SK-N-SH (cell line): ENCODE measurements around the gene ZNF714. TPM values are rescaled to one million over a fixed set of nuclear protein-coding genes. Genes with fewer than 3 reads are reported as not detected.

Source experiments
- CTCF ChIA-PET: fragments of 300-600, 350-600 bp; formaldehyde crosslinking; extraction: SDS; loops from one replicate; lab custom pipeline; 2021; lab: Yijun Ruan, JAX
- POLR2A ChIA-PET: fragments of 350-600 bp; sonication (Branson Sonifier 250); formaldehyde crosslinking; extraction: SDS; loops from one replicate; lab custom pipeline; 2020; ENCODE audit warnings: antibody characterized with exemption, inconsistent platforms; lab: Yijun Ruan, JAX
- DNase-seq: peaks from one replicate; pipeline ENCODE4 v3.0.0; 2012
- H2AFZ ChIP-seq: fragments of 200-600 bp; sonication (generic); 2 replicates; pipeline ENCODE4 v1.8.1; 2016; ENCODE audit warnings: antibody characterized with exemption, mild to moderate bottlenecking, low read depth
- H3F3A ChIP-seq: fragments of 200-600 bp; sonication (generic); replicated peaks from 2 replicates; pipeline ENCODE3; 2016; ENCODE audit warnings: antibody characterized with exemption, mild to moderate bottlenecking; ENCODE audit not compliant: insufficient read depth
- H3K27ac ChIP-seq, 2 experiments: fragments of 200-500 bp in 1 of 2; fragments of 200-600 bp in 1 of 2; sonication (Bioruptor generic) in 1 of 2; sonication (generic), shearing (Covaris generic) in 1 of 2; 2 replicates each; pipeline versions ENCODE4 v1.5.1 to v1.6.1; 2014 to 2016; ENCODE audit warnings: low read depth in 2 of 2, inconsistent platforms in 1 of 2, low read length in 1 of 2, mild to moderate bottlenecking in 1 of 2, mixed read lengths in 1 of 2
- H3K27me3 ChIP-seq: fragments of 200-600 bp; sonication (generic), shearing (Covaris generic); 2 replicates; pipeline ENCODE4 v1.6.1; 2016; ENCODE audit warnings: mixed run types; ENCODE audit not compliant: insufficient read depth
- H3K36me3 ChIP-seq, 2 experiments: fragments of 200-500 bp in 1 of 2; fragments of 200-600 bp in 1 of 2; sonication (Bioruptor generic) in 1 of 2; sonication (generic) in 1 of 2; replicated peaks in 1 of 2; 2 replicates each; pipeline versions ENCODE3 to v1.5.1; 2014 to 2016; ENCODE audit warnings: low read length in 1 of 2, mild to moderate bottlenecking in 1 of 2; ENCODE audit not compliant: insufficient read depth in 2 of 2, control insufficient read depth in 1 of 2
- H3K4me1 ChIP-seq, 2 experiments: fragments of 200-500 bp in 1 of 2; fragments of 200-600 bp in 1 of 2; sonication (Bioruptor generic) in 1 of 2; sonication (generic), shearing (Covaris generic) in 1 of 2; 2 replicates each; pipeline versions ENCODE4 v1.5.1 to v1.6.1; 2014 to 2016; ENCODE audit warnings: low read depth in 1 of 2, low read length in 1 of 2, mixed run types in 1 of 2; ENCODE audit not compliant: insufficient read depth in 2 of 2, control insufficient read depth in 1 of 2
- H3K4me2 ChIP-seq: fragments of 200-600 bp; sonication (generic), shearing (Covaris generic); 2 replicates; pipeline ENCODE4 v1.6.1; 2017; ENCODE audit warnings: mixed run types
- H3K4me3 ChIP-seq, 2 experiments: fragments of 200-500 bp in 1 of 2; fragments of 200-600 bp in 1 of 2; sonication (Bioruptor generic) in 1 of 2; sonication (generic), shearing (Covaris generic) in 1 of 2; 2 replicates each; pipeline versions ENCODE4 v1.5.1 to v1.8.1; 2014 to 2016; ENCODE audit warnings: low read depth in 2 of 2, inconsistent platforms in 1 of 2, low read length in 1 of 2, mild to moderate bottlenecking in 1 of 2, mixed read lengths in 1 of 2, moderate library complexity in 1 of 2
- H3K79me2 ChIP-seq: fragments of 200-600 bp; sonication (generic); 2 replicates; pipeline ENCODE4 v1.8.1; 2017; ENCODE audit warnings: mild to moderate bottlenecking; ENCODE audit not compliant: insufficient read depth
- H3K9ac ChIP-seq: fragments of 200-600 bp; sonication (generic); 2 replicates; pipeline ENCODE4 v1.6.1; 2017; ENCODE audit warnings: mixed run types
- H3K9me2 ChIP-seq: fragments of 200-600 bp; sonication (generic); 2 replicates; pipeline ENCODE4 v1.6.1; 2017; ENCODE audit warnings: mixed run types
- H3K9me3 ChIP-seq: fragments of 200-600 bp; sonication (generic); 2 replicates; pipeline ENCODE4 v1.6.1; 2017; ENCODE audit warnings: mixed run types, mild to moderate bottlenecking, moderate library complexity
- H4K20me1 ChIP-seq: fragments of 200-600 bp; sonication (generic); 2 replicates; pipeline ENCODE4 v1.6.1; 2017; ENCODE audit warnings: mild to moderate bottlenecking, mixed run types; ENCODE audit not compliant: insufficient read depth
- CTCF ChIP-seq: fragments of 200-600 bp; sonication (generic); IDR thresholded peaks from 2 replicates; pipeline ENCODE4 v1.6.1; 2017; ENCODE audit warnings: antibody characterized with exemption, mild to moderate bottlenecking, moderate library complexity
- ELF1 ChIP-seq: IDR thresholded peaks from 2 replicates; pipeline ENCODE4 v1.4.0; 2012
- EP300 ChIP-seq, 2 experiments: IDR thresholded peaks; 2 replicates each; pipeline versions ENCODE4 v1.4.0 to v1.6.1; 2012; ENCODE audit warnings: borderline replicate concordance in 1 of 2, low read depth in 1 of 2, low read length in 1 of 2
- FOSL2 ChIP-seq: IDR thresholded peaks from 2 replicates; pipeline ENCODE4 v1.4.0; 2012; ENCODE audit warnings: low read depth, mild to moderate bottlenecking, moderate library complexity, borderline replicate concordance
- FOXJ3 ChIP-seq: sonication (generic); formaldehyde crosslinking; IDR thresholded peaks from 2 replicates; pipeline ENCODE4 v1.5.1; 2020; ENCODE audit warnings: mild to moderate bottlenecking, missing genetic modification reagents
- FOXM1 ChIP-seq: IDR thresholded peaks from 2 replicates; pipeline ENCODE4 v1.4.0; 2012; ENCODE audit warnings: low read depth, mild to moderate bottlenecking
- JUND ChIP-seq: IDR thresholded peaks from 2 replicates; pipeline ENCODE4 v1.4.0; 2012
- NFIC ChIP-seq: IDR thresholded peaks from 2 replicates; pipeline ENCODE4 v1.4.0; 2012; ENCODE audit warnings: borderline replicate concordance
- PBX3 ChIP-seq: IDR thresholded peaks from 2 replicates; pipeline ENCODE4; 2012
- POLR2AphosphoS5 ChIP-seq: IDR thresholded peaks from 2 replicates; pipeline ENCODE4 v1.6.1; 2012; ENCODE audit warnings: low read depth, low read length
- RAD21 ChIP-seq: IDR thresholded peaks from 2 replicates; pipeline ENCODE4 v1.6.1; 2012; ENCODE audit warnings: mild to moderate bottlenecking, low read length
- RFX5 ChIP-seq: IDR thresholded peaks from 2 replicates; pipeline ENCODE4 v1.6.1; 2012; ENCODE audit warnings: mild to moderate bottlenecking, improper control_type of control experiment, low read length
- RXRA ChIP-seq: IDR thresholded peaks from 2 replicates; pipeline ENCODE4 v1.4.0; 2012; ENCODE audit warnings: low read depth, mild to moderate bottlenecking, borderline replicate concordance
- TAF1 ChIP-seq: IDR thresholded peaks from 2 replicates; pipeline ENCODE4 v1.6.1; 2012; ENCODE audit warnings: low read depth, mild to moderate bottlenecking, low read length, moderate library complexity, borderline replicate concordance
- TEAD4 ChIP-seq: IDR thresholded peaks from 2 replicates; pipeline ENCODE4 v1.4.0; 2012; ENCODE audit warnings: mild to moderate bottlenecking, borderline replicate concordance; ENCODE audit not compliant: insufficient read depth
- USF1 ChIP-seq: IDR thresholded peaks from 2 replicates; pipeline ENCODE4 v1.4.0; 2012; ENCODE audit warnings: low read depth, borderline replicate concordance
- USF2 ChIP-seq: fragments of 150-350 bp; IDR thresholded peaks from 2 replicates; pipeline ENCODE4 v1.6.1; 2017; ENCODE audit warnings: antibody characterized with exemption, low read length, low read depth, borderline replicate concordance
- YY1 ChIP-seq: IDR thresholded peaks from 2 replicates; pipeline ENCODE4 v1.4.0; 2012; ENCODE audit warnings: low read depth, mild to moderate bottlenecking
- ZBTB33 ChIP-seq: IDR thresholded peaks from 2 replicates; pipeline ENCODE4 v1.4.0; 2012; ENCODE audit warnings: low read depth, borderline replicate concordance
- WGBS: methylation state at CpG from one replicate; pipeline ENCODE4 v1.1.6; 2017; ENCODE audit warnings: low lambda C conversion rate; 5-methylcytosine and 5-hydroxymethylcytosine counted together
- polyA plus RNA-seq, 3 experiments: library from polyadenylated mRNA; depleted of rRNA; stranded (reverse); fragments of >200 nt; gene quantifications; 2 replicates each; pipeline ENCODE4 v1.2.3, GENCODE V29; 2012

ZNF714 gene
- polyA plus RNA-seq, 1 of the 3 experiments (the other 2 are of a cell fraction), result 5.4 TPM

- no peaks in the 10 kb centered on the region for H3K27me3 ChIP-seq
- no peak overlapping the region for H3K4me2 ChIP-seq
- TF ChIP-seq YY1 (no peak), FOXM1 (no peak), CTCF (no peak)
- H3K9me3 ChIP-seq, result peaks cover 10% of the 10 kb centered on the region; the same call in 1 of the 2 replicates
- no peak overlapping the region for H2AFZ ChIP-seq
- no peaks in the 10 kb centered on the region for H4K20me1 ChIP-seq
- no peak overlapping the region for H3K9ac ChIP-seq
- H3K79me2 ChIP-seq, result no peaks in the 10 kb centered on the region
- peaks cover 0 to 9% of the 10 kb centered on the region in 2 experiments for H3K36me3 ChIP-seq
- no peak overlapping the region for H3K4me3 ChIP-seq
- H3K27ac ChIP-seq, result no peak overlapping the region
- H3K4me1 ChIP-seq, result no peaks in the 10 kb centered on the region
- no peaks in the 10 kb centered on the region for H3F3A ChIP-seq
- POLR2A ChIA-PET, result interaction anchor here (0.7 to 1.6 kb wide), 2 partner anchors 15 to 137 kb away, joined by 3 to 4 read pairs; partner anchors contain the start of gene ZNF431
- H3K9me2 ChIP-seq, result no peaks in the 10 kb centered on the region
- CTCF ChIA-PET, result no interaction called here
- 38% methylated on average over 2 of the region's 2 CpGs for WGBS
- no peak for DNase-seq
Observed at GRCh38 chr19:21127001-21127400, 45.0 kb downstream of the ZNF714 start.

GRCh38 chr19:21127898-21128297, 45.9 kb downstream of the ZNF714 start:
- ChIA-PET POLR2A (interaction anchor here (1.6 kb wide), 1 partner anchor 14 kb away, joined by 4 read pairs; the partner anchor contains the start of gene ZNF431), CTCF (interaction anchor here (0.6 kb wide), 1 partner anchor 10 kb away, joined by 3 read pairs; no protein-coding TSS in a partner anchor)
- TF ChIP-seq NFIC (no peak), RAD21 (no peak), TEAD4 (no peak), RFX5 (no peak), EP300 (IDR thresholded peaks at IDR 0.05; ENCODE audit: borderline replicate concordance in 1 of 2, low read depth in 1 of 2, low read length in 1 of 2) (no peak), ZBTB33 (no peak), FOXJ3 (CRISPR knock-in tag) (no peak), ELF1 (no peak), RXRA (no peak), TAF1 (no peak), FOXM1 (no peak), POLR2AphosphoS5 (no peak), JUND (no peak), PBX3 (no peak), USF2 (no peak), USF1 (no peak), FOSL2 (no peak)
- Histone ChIP-seq H3K27ac (no peak overlapping the region), H3K79me2 (no peaks in the 10 kb centered on the region), H3F3A (no peaks in the 10 kb centered on the region), H3K9ac (no peak overlapping the region), H3K27me3 (no peaks in the 10 kb centered on the region), H3K9me2 (no peaks in the 10 kb centered on the region), H3K4me3 (no peak overlapping the region), H3K4me2 (no peak overlapping the region), H3K9me3 (peaks cover 10% of the 10 kb centered on the region; the same call in 1 of the 2 replicates), H3K4me1 (no peaks in the 10 kb centered on the region), H4K20me1 (no peaks in the 10 kb centered on the region), H2AFZ (no peak overlapping the region), H3K36me3 (peaks cover 0 to 1% of the 10 kb centered on the region in 2 experiments)
- WGBS, result 38% methylated on average over 4 of the region's 4 CpGs
- no peak for DNase-seq
